ENCODE measurements around the gene SEMA4C. TPM values are rescaled to one million over a fixed set of nuclear protein-coding genes. Genes with fewer than 3 reads are reported as not detected.

Gene SEMA4C
- total and polyA plus RNA-seq, 3 donors from 2014 or later: 10.5 to 17.6 (median 11.4) TPM

DNA sequence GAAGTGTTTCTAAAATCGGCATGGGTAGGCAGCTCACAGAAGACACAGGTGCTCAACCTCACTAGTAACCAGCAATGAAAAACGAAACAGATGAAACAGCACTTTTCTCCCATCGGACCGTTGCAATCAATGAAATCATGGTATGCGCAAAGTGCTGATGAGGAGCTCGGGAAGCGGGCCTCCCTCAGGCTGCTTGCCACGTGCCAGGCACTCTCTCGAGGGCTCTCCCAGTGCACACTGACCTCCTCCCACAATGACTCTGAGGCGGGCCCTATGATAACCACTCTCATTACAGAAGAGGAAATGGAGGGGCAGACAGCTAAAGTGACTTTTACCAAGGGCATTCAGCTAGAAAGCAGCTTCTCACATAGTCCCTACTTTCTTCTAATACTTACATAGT, 22.3 kb downstream of the SEMA4C start:
- no peaks in the 10 kb centered on the region for H3K36me3 ChIP-seq (ENCODE audit: low read depth, missing control alignments)
- no peaks in the 10 kb centered on the region for H3K27me3 ChIP-seq
- no peaks in the 10 kb centered on the region for H3K4me1 ChIP-seq
- no peaks in the 10 kb centered on the region for H3K9me3 ChIP-seq
- 72 to 86% methylated on average over 10 of the region's 10 CpGs for WGBS, 2 donors
- no peak overlapping the region for H3K27ac ChIP-seq
- no peak for TF ChIP-seq POLR2A (IDR thresholded peaks at IDR 0.05)
- TF ChIP-seq, protein P1, sequence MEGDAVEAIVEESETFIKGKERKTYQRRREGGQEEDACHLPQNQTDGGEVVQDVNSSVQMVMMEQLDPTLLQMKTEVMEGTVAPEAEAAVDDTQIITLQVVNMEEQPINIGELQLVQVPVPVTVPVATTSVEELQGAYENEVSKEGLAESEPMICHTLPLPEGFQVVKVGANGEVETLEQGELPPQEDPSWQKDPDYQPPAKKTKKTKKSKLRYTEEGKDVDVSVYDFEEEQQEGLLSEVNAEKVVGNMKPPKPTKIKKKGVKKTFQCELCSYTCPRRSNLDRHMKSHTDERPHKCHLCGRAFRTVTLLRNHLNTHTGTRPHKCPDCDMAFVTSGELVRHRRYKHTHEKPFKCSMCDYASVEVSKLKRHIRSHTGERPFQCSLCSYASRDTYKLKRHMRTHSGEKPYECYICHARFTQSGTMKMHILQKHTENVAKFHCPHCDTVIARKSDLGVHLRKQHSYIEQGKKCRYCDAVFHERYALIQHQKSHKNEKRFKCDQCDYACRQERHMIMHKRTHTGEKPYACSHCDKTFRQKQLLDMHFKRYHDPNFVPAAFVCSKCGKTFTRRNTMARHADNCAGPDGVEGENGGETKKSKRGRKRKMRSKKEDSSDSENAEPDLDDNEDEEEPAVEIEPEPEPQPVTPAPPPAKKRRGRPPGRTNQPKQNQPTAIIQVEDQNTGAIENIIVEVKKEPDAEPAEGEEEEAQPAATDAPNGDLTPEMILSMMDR (IDR thresholded peaks at IDR 0.05): no peak
- DNase-seq: no peak
- intact Hi-C loops (cut with DNase I; ENCODE audit: low total_unique reads): no loop called here
- no peak overlapping the region for H3K4me3 ChIP-seq

DNA sequence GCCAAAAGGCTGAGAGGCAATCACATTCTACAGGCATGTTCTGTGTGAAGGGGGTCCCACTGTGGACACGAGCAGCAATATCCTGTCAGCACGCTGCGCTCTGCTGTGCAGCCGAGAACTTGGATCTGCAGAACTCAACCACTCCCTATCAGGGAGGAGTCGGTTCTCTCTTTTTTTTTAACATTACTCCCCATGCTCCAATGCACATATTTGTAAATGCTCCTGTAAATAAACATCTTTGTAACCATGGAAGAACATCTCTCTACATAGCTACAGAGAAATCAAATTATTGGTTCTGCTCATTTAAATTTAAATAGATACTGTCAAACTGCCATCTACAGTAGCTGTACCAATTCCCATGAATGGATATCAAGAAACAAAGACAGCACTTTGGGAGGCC, 23.1 kb downstream of the SEMA4C start:
- no peaks in the 10 kb centered on the region for H3K9me3 ChIP-seq
- H3K4me3 ChIP-seq: no peak overlapping the region
- WGBS, 2 donors: 92% methylated on average over 5 of the region's 5 CpGs
- TF ChIP-seq POLR2A (IDR thresholded peaks at IDR 0.05): no peak
- TF ChIP-seq, protein P1 (IDR thresholded peaks at IDR 0.05): no peak
- no peaks in the 10 kb centered on the region for H3K27me3 ChIP-seq
- no peak for DNase-seq
- no peaks in the 10 kb centered on the region for H3K4me1 ChIP-seq
- H3K27ac ChIP-seq: no peak overlapping the region
- H3K36me3 ChIP-seq (ENCODE audit: low read depth, missing control alignments): no peaks in the 10 kb centered on the region
- intact Hi-C loops (cut with DNase I; ENCODE audit: low total_unique reads): no loop called here

DNA sequence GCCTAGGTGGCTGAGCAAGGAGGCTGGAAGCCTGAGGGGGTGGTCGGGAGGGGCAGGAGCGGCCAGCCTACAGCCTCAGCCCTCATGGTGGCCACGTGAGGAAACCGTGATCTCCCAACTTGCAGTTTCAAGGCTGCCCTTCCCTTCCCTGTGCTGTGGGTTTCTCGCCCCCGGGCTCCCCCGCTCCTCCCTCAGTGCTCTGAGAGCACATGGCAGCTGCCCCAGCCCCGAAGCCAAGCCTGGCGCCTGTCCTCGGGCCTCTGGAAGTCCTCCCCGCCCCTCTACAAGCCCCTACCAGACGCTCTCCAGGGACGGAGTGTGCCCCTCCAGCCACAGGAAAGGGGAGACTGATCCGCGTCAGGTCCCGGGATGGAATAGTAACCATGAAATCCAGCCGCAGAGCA, 25.5 kb downstream of the SEMA4C start:
- intact Hi-C loops (cut with DNase I; ENCODE audit: low total_unique reads): no loop called here
- Histone ChIP-seq H3K36me3 (ENCODE audit: low read depth, missing control alignments) (no peaks in the 10 kb centered on the region), H3K27ac (no peak overlapping the region), H3K4me3 (no peak overlapping the region), H3K9me3 (no peaks in the 10 kb centered on the region), H3K4me1 (peaks cover 4% of the 10 kb centered on the region), H3K27me3 (no peaks in the 10 kb centered on the region)
- 88 to 90% methylated on average over 2 to 17 of the region's 17 CpGs for WGBS, 2 donors
- no peak for DNase-seq
- TF ChIP-seq POLR2A (IDR thresholded peaks at IDR 0.05): no peak
- TF ChIP-seq, protein P1 (IDR thresholded peaks at IDR 0.05): no peak

DNA sequence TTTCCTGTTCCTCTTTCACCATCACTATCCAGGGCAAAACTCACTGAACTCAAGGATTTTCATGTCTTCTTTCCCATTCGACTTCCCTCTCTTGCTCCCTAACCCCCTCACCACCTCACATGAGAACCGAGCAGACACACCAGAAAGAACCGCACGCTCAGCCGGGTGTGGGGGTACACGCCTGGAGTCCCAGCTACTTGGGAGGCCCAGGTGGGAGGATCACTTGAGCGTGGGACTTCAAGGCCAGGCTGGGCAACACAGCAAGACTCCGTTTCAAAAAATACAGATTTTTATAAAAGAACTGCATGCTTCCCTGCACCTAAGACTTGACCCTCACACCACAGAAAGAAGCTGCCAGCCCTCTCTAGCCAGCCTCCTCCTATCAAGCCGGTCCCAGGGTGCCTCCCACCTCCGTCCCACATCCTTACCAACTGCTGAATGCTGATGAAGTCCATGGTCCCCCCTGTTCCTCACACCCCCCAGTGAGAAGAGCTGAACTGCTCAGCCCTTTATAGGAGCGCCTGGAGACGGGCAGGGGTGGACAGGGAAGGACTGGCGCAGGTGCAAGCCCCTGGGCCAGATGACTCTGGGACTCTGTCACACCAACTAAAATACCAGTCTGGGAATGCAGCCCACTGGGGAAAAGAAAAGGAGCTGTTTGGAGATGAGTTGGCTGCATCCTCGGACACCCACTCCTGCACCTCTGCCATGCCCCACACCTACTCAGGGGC, 26.2 kb downstream of the SEMA4C start, which contains the start of gene ANKRD23:
TSS of gene ANKRD23 (minus strand) at position 484 of the 731 bp plus-strand sequence. CDS start at position 455, 29 bp downstream.
- H3K4me1 ChIP-seq: peaks cover 6% of the 10 kb centered on the region
- 90% methylated on average over 14 of the region's 14 CpGs for WGBS, 2 donors
- TF ChIP-seq, protein P1 (IDR thresholded peaks at IDR 0.05): no peak
- no peak for TF ChIP-seq POLR2A (IDR thresholded peaks at IDR 0.05)
- H3K27me3 ChIP-seq: no peaks in the 10 kb centered on the region
- H3K4me3 ChIP-seq: no peak within 1 kb of the TSS
- no peaks in the 10 kb centered on the region for H3K36me3 ChIP-seq (ENCODE audit: low read depth, missing control alignments)
- DNase-seq: no peak
- no peaks in the 10 kb centered on the region for H3K9me3 ChIP-seq
- intact Hi-C loops (cut with DNase I; ENCODE audit: low total_unique reads): no loop called here
- H3K27ac ChIP-seq: no peak within 1 kb of the TSS

DNA sequence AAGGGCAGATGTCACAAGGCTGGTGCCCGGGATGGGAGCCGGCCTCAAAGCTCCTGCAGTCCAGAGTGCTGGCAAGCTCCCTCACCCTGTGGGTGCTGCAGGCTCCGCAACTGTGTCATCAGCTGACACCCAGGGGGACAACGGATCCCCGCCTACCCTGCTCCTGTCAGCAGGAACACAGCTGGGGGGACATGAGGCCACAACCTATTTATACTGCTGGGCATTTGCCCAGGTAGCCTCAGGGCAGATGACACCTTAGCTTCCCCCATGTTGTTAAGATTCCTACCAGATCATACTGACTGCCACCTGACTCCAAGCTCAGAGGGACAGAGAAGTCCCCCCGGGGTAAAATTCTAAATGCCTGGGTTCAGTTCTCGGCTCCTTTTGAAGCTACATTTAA, 27.3 kb downstream of the SEMA4C start:
- no peak for DNase-seq
- no peak for TF ChIP-seq POLR2A (IDR thresholded peaks at IDR 0.05)
- TF ChIP-seq, protein P1 (IDR thresholded peaks at IDR 0.05): no peak
- intact Hi-C loops (cut with DNase I; ENCODE audit: low total_unique reads): no loop called here
- Histone ChIP-seq H3K27me3 (no peaks in the 10 kb centered on the region), H3K27ac (no peak overlapping the region), H3K4me3 (no peak overlapping the region), H3K4me1 (peaks cover 6% of the 10 kb centered on the region), H3K36me3 (ENCODE audit: low read depth, missing control alignments) (no peaks in the 10 kb centered on the region), H3K9me3 (no peaks in the 10 kb centered on the region)
- 82 to 97% methylated on average over 5 to 7 of the region's 7 CpGs for WGBS, 2 donors

All from testis (tissue), 3 donors.